B cell (primary cell): ENCODE results near the gene RPP30.

Experiments
- CTCF ChIP-seq: fragments of 200-600 bp; IDR thresholded peaks from one replicate; pipeline ENCODE4 v1.8.0; 2022; ENCODE audit warnings: antibody characterized with exemption, mild to moderate bottlenecking
- EZH2 ChIP-seq: IDR thresholded peaks from 2 replicates; pipeline ENCODE4 v1.6.1; 2012; ENCODE audit warnings: borderline replicate concordance, low read depth, mild to moderate bottlenecking, moderate library complexity, low read length; ENCODE audit not compliant: insufficient read depth, poor library complexity, severe bottlenecking

- TF ChIP-seq EZH2 (no peak), CTCF (no peak)
Measured at GRCh38 chr10:90834326-90834725, 37.4 kb upstream of the RPP30 start.
